H1 (cell line): ENCODE measurements around the gene CDCA7. TPM values are rescaled to one million over a fixed set of nuclear protein-coding genes. Genes with fewer than 3 reads are reported as not detected.
A peak's percentile ranks its signal among the peaks of the same experiment; 100 is the strongest.

ENCODE experiments used
- CTCF ChIA-PET: fragments of 300-600 bp; sonication (Branson Sonifier 250); formaldehyde crosslinking; loops from one replicate; lab custom pipeline; 2021; ENCODE audit not compliant: partially characterized antibody; lab: Charles Lee
- POLR2A ChIA-PET: fragments of 300-600 bp; sonication (Branson Sonifier 250); formaldehyde crosslinking; loops from one replicate; lab custom pipeline; 2021; ENCODE audit warnings: inconsistent platforms; ENCODE audit not compliant: partially characterized antibody; lab: Charles Lee
- DNase-seq, 2 experiments: peaks; one replicate each; pipeline versions ENCODE4 v3.0.0 to v3.0.0-alpha.2; 2010 to 2022; ENCODE audit warnings: low spot score in 2 of 2, low read depth in 1 of 2, mixed read lengths in 1 of 2
- FAIRE-seq: peaks from 2 replicates; lab custom pipeline; 2011; peaks lifted over from hg19 to GRCh38; lab: Jason Lieb, UNC
- H2AFZ ChIP-seq: 2 replicates; pipeline ENCODE4 v1.8.1; 2012; ENCODE audit warnings: low read length, inconsistent platforms
- H2AK5ac ChIP-seq: 2 replicates; pipeline ENCODE4 v1.6.1; 2013; ENCODE audit warnings: low read depth, low read length
- H2BK120ac ChIP-seq: replicated peaks from 2 replicates; pipeline ENCODE3; 2013; ENCODE audit warnings: low read depth, low read length, inconsistent platforms
- H2BK12ac ChIP-seq: 2 replicates; pipeline ENCODE4 v1.6.1; 2013; ENCODE audit warnings: low read depth, low read length
- H2BK15ac ChIP-seq: 2 replicates; pipeline ENCODE4 v1.6.1; 2013; ENCODE audit warnings: low read length
- H2BK20ac ChIP-seq: 2 replicates; pipeline ENCODE4 v1.6.1; 2013; ENCODE audit warnings: low read length
- H2BK5ac ChIP-seq: 2 replicates; pipeline ENCODE4 v1.6.1; 2013; ENCODE audit warnings: low read depth, low read length
- H3K14ac ChIP-seq: 2 replicates; pipeline ENCODE4 v1.6.1; 2013; ENCODE audit warnings: inconsistent platforms; ENCODE audit not compliant: insufficient read length
- H3K18ac ChIP-seq: 2 replicates; pipeline ENCODE4 v1.6.1; 2013; ENCODE audit warnings: low read length; ENCODE audit errors: extremely low read depth
- H3K23ac ChIP-seq: 2 replicates; pipeline ENCODE4 v1.6.1; 2013; ENCODE audit warnings: inconsistent platforms; ENCODE audit not compliant: insufficient read length
- H3K23me2 ChIP-seq: 2 replicates; pipeline ENCODE4 v1.6.1; 2013; ENCODE audit warnings: low read depth, low read length
- H3K27ac ChIP-seq: 2 replicates; pipeline ENCODE4 v1.6.1; 2011; ENCODE audit warnings: low read depth, low read length, inconsistent platforms
- H3K27me3 ChIP-seq, 4 experiments: replicated peaks in 1 of 4; 1 replicate in 1 of 4; 2 replicates in 3 of 4; pipeline versions ENCODE4 v1.6.1 to v1.8.1; 2011 to 2013; ENCODE audit warnings: low read length in 3 of 4, mild to moderate bottlenecking in 3 of 4, inconsistent platforms in 2 of 4, mixed read lengths in 2 of 4, moderate library complexity in 1 of 4; ENCODE audit not compliant: control insufficient read depth in 3 of 4, insufficient read depth in 3 of 4; ENCODE audit errors: extremely low read depth in 1 of 4
- H3K36me3 ChIP-seq, 4 experiments: 2 replicates each; pipeline versions ENCODE4 v1.6.1 to v1.8.1; 2011 to 2013; ENCODE audit warnings: mild to moderate bottlenecking in 4 of 4, low read length in 3 of 4, moderate library complexity in 2 of 4, control low read depth in 1 of 4, inconsistent platforms in 1 of 4; ENCODE audit not compliant: insufficient read depth in 4 of 4, control insufficient read depth in 2 of 4
- H3K4ac ChIP-seq: replicated peaks from 2 replicates; pipeline ENCODE3; 2013; ENCODE audit warnings: low read length, low read depth, mixed read lengths, inconsistent platforms; ENCODE audit not compliant: insufficient read length
- H3K4me1 ChIP-seq, 4 experiments: replicated peaks in 1 of 4; 1 replicate in 1 of 4; 2 replicates in 3 of 4; pipeline versions ENCODE4 v1.6.1 to v1.8.1; 2011 to 2013; ENCODE audit warnings: low read length in 3 of 4, inconsistent platforms in 2 of 4, mixed read lengths in 1 of 4; ENCODE audit not compliant: insufficient read depth in 4 of 4, control insufficient read depth in 3 of 4
- H3K4me2 ChIP-seq, 2 experiments: 2 replicates each; pipeline versions ENCODE4 v1.6.1 to v1.8.1; 2011 to 2013; ENCODE audit warnings: low read depth in 2 of 2, low read length in 2 of 2, control low read depth in 1 of 2, inconsistent platforms in 1 of 2, mild to moderate bottlenecking in 1 of 2; ENCODE audit not compliant: insufficient read depth in 1 of 2
- H3K4me3 ChIP-seq, 4 experiments: fragments of 200-600, 300-600 bp in 1 of 4; sonication (generic), shearing (Covaris generic), sonication (Bioruptor Twin) in 1 of 4; 2 replicates each; pipeline versions ENCODE4 v1.5.1 to v1.8.1; 2011 to 2016; ENCODE audit warnings: low read length in 4 of 4, low read depth in 3 of 4, control low read depth in 2 of 4, inconsistent platforms in 2 of 4, mild to moderate bottlenecking in 2 of 4, mixed read lengths in 1 of 4, moderate library complexity in 1 of 4; ENCODE audit not compliant: insufficient read depth in 2 of 4; ENCODE audit errors: extremely low read depth in 1 of 4
- H3K56ac ChIP-seq: replicated peaks from 2 replicates; pipeline ENCODE3; 2013; ENCODE audit warnings: low read depth, mild to moderate bottlenecking, mixed read lengths, low read length, inconsistent platforms; ENCODE audit not compliant: insufficient read length
- H3K79me1 ChIP-seq: 2 replicates; pipeline ENCODE4 v1.6.1; 2013; ENCODE audit warnings: low read depth, low read length, control low read depth
- H3K79me2 ChIP-seq, 2 experiments: 2 replicates each; pipeline versions ENCODE4 v1.6.1 to v1.8.1; 2012 to 2013; ENCODE audit warnings: low read length in 2 of 2, mild to moderate bottlenecking in 2 of 2, inconsistent platforms in 1 of 2; ENCODE audit not compliant: insufficient read depth in 2 of 2, control insufficient read depth in 1 of 2
- H3K9ac ChIP-seq, 4 experiments: replicated peaks in 1 of 4; 1 replicate in 1 of 4; 2 replicates in 3 of 4; pipeline versions ENCODE4 v1.6.1 to v1.8.1; 2011 to 2013; ENCODE audit warnings: low read depth in 3 of 4, low read length in 3 of 4, control low read depth in 2 of 4, mild to moderate bottlenecking in 2 of 4, moderate library complexity in 2 of 4, inconsistent platforms in 1 of 4; ENCODE audit errors: extremely low read depth in 1 of 4
- H3K9me3 ChIP-seq, 2 experiments: 2 replicates each; pipeline versions ENCODE4 v1.6.1 to v1.8.1; 2012 to 2013; ENCODE audit warnings: mild to moderate bottlenecking in 2 of 2, moderate library complexity in 2 of 2, control low read depth in 1 of 2, inconsistent platforms in 1 of 2, low read depth in 1 of 2, low read length in 1 of 2, mixed read lengths in 1 of 2; ENCODE audit not compliant: insufficient read depth in 2 of 2
- H4K20me1 ChIP-seq, 2 experiments: replicated peaks in 1 of 2; 2 replicates each; pipeline versions ENCODE3 to v1.8.1; 2011 to 2013; ENCODE audit warnings: inconsistent platforms in 2 of 2, low read length in 2 of 2, mild to moderate bottlenecking in 1 of 2; ENCODE audit not compliant: insufficient read depth in 2 of 2, control insufficient read depth in 1 of 2
- H4K5ac ChIP-seq: 2 replicates; pipeline ENCODE4 v1.6.1; 2013; ENCODE audit warnings: low read length, low read depth, mixed read lengths, inconsistent platforms; ENCODE audit not compliant: insufficient read length
- H4K8ac ChIP-seq: 2 replicates; pipeline ENCODE4 v1.8.0; 2013; ENCODE audit warnings: mild to moderate bottlenecking, moderate library complexity, low read length, inconsistent platforms; ENCODE audit not compliant: insufficient read depth; ENCODE audit errors: extremely low read depth
- H4K91ac ChIP-seq: replicated peaks from 2 replicates; pipeline ENCODE3; 2013; ENCODE audit warnings: low read length, mixed read lengths, inconsistent platforms; ENCODE audit not compliant: insufficient read length
- CHD2 ChIP-seq: IDR thresholded peaks from 2 replicates; pipeline ENCODE4 v1.6.1; 2012; ENCODE audit warnings: low read length, improper control_type of control experiment
- NRF1 ChIP-seq: IDR thresholded peaks from 2 replicates; pipeline ENCODE4 v1.6.1; 2011; ENCODE audit warnings: mild to moderate bottlenecking, low read depth, low read length, improper control_type of control experiment
- TAF7 ChIP-seq: optimal IDR thresholded peaks from 2 replicates; pipeline ENCODE3; 2011; ENCODE audit warnings: low read depth, mild to moderate bottlenecking, inconsistent platforms, low read length, moderate library complexity, borderline replicate concordance
- WGBS, 2 experiments: shearing (Covaris generic) in 1 of 2; methylation state at CpG; one replicate each; pipeline versions ENCODE4 v1.1.6 to v1.1.7; 2013 to 2015; ENCODE audit warnings: low lambda C conversion rate in 2 of 2, mixed read lengths in 2 of 2, inconsistent platforms in 1 of 2, low coverage in 1 of 2, missing lambda C conversion rate in 1 of 2; ENCODE audit not compliant: insufficient replicate concordance in 2 of 2, insufficient coverage in 1 of 2, insufficient read length in 1 of 2; ENCODE audit errors: extremely low coverage in 1 of 2, missing lambda C conversion rate in 1 of 2; 5-methylcytosine and 5-hydroxymethylcytosine counted together
- polyA plus RNA-seq, 7 experiments: library from polyadenylated mRNA; depleted of rRNA in 3 of 7; stranded (reverse) in 5 of 7; unstranded in 2 of 7; fragments of >200 nt in 5 of 7; fragments of 200-250 nt in 2 of 7; gene quantifications; 1 replicate in 5 of 7; 2 replicates in 1 of 7; 4 replicates in 1 of 7; pipeline versions ENCODE4 v1.2.1 to v1.2.3, GENCODE V29; 2011 to 2013; ENCODE audit warnings: missing spikeins in 2 of 7, mixed read lengths in 2 of 7
- total RNA-seq: library from RNA; stranded (reverse); fragmentation: NEBNext Ultra II Directional; extraction: Animal tissue kit (Norgen Biotek cat#: 25700); gene quantifications from 2 replicates; pipeline ENCODE4 v1.2.1, GENCODE V29; 2021

The CDCA7 gene
- total and polyA plus RNA-seq, 2 of the 8 experiments (the other 6 are each of a cell fraction or from before 2014, with no cell fraction given), result 64.4 to 80.4 TPM

DNA sequence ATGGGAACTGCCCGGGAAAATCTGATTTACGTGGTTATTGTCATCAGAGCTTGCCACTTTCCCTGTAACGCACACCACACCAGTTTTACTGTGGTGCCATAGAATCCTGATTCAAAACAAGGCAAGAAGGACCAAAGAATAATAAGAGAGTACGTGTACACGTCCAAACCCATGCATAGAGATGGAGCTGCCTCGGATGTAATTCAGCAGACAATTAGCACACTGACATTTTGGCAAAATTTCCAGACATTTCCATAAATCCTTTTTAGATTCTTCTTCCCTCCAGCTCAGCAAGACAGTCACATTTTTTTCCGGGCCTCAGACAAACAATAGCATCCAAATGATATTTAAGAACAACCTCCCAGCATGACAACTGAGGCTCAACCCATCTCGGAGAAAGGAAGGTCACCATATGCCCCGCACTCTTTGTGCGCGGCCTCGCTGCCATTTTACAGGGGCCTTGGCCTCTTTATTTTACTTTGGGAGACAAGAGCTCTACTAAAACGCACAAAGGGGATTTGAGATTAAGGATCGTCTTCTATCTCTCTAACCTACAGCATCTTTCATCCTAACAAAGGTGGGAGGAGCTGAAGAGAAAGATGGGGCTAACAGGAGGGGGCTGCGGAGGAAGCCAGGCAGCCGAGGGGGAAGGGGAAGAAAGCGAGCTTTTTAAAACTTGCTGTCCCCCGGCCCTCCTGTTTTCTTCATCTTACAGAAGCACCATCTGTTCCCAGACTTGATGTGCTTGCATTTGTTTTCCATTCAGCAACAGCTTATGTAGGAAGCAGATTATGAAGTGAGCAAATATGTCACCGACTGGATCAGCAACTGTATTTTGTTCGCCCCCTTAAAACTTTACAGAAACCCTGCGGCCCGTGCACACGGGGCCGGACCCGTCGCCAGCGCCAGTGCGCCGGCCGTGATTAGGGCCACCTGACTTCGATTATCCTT is 61.0 kb downstream of the CDCA7 start:
- Histone ChIP-seq H3K56ac (no peak overlapping the region), H3K36me3 (no peaks in the 10 kb centered on the region), H3K79me1 (no peaks in the 10 kb centered on the region), H3K14ac (no peak overlapping the region), H2BK20ac (no peak overlapping the region), H3K27me3 (no peaks in the 10 kb centered on the region), H3K27ac (no peak overlapping the region), H2AFZ (peak overlapping the region; percentile 96), H2BK5ac (no peak overlapping the region), H3K4me3 (no peak overlapping the region), H3K23ac (no peak overlapping the region), H4K91ac (no peak overlapping the region), H3K18ac (no peak overlapping the region), H3K9ac (no peak overlapping the region), H3K4me2 (no peak overlapping the region; a peak in 1 of 4 replicates), H3K79me2 (no peaks in the 10 kb centered on the region), H2BK12ac (no peak overlapping the region), H4K20me1 (no peaks in the 10 kb centered on the region), H2BK15ac (no peak overlapping the region), H4K5ac (no peak overlapping the region), H3K4ac (no peak overlapping the region), H2BK120ac (no peak overlapping the region), H2AK5ac (no peak overlapping the region), H3K9me3 (no peaks in the 10 kb centered on the region), H3K4me1 (peaks cover 0 to 4% (median 2%) of the 10 kb centered on the region in 4 experiments; a peak in 3 of 7 replicates), H4K8ac (no peak overlapping the region), H3K23me2 (no peaks in the 10 kb centered on the region)
- TF ChIP-seq TAF7 (no peak), NRF1 (no peak), CHD2 (no peak)
- DNase-seq (no peak), FAIRE-seq (peak; percentile 32)
- POLR2A ChIA-PET, result interaction anchor here (0.7 kb wide), 1 partner anchor 9 kb away, joined by 3 read pairs; no protein-coding TSS in a partner anchor
- WGBS, 2 experiments, result 85% methylated on average over 31 of the region's 31 CpGs; no CpG with 5 or more reads in 1 of the 2 experiments
- CTCF ChIA-PET, result interaction anchor here (0.8 to 1.5 kb wide), 10 partner anchors 9 to 389 kb away, joined by 3 to 12 read pairs (median 3); no protein-coding TSS in a partner anchor
